Esophagus muscularis mucosa (tissue), 3 donors: ENCODE measurements around the gene SHF.

Experiments
- CTCF ChIP-seq, 3 experiments: fragments of 200-600 bp in 2 of 3; fragments of 450-650 bp in 1 of 3; sonication (generic) in 2 of 3; IDR thresholded peaks; one replicate each; pipeline ENCODE4 v1.5.1; 2017 to 2019; ENCODE audit warnings: antibody characterized with exemption in 3 of 3, mild to moderate bottlenecking in 2 of 3, moderate library complexity in 1 of 3
- EP300 ChIP-seq: sonication (generic); formaldehyde crosslinking; IDR thresholded peaks from one replicate; pipeline ENCODE4 v1.6.1; 2017; ENCODE audit warnings: antibody characterized with exemption

GRCh38 chr15:45118131-45118588 is 69.6 kb downstream of the SHF start:
- peak; percentile 74 to 93 (median 75) for TF ChIP-seq CTCF (IDR thresholded peaks at IDR 0.05)
- no peak for TF ChIP-seq EP300
